ENCODE data around the gene CTXND1.

Gene CTXND1

DNA sequence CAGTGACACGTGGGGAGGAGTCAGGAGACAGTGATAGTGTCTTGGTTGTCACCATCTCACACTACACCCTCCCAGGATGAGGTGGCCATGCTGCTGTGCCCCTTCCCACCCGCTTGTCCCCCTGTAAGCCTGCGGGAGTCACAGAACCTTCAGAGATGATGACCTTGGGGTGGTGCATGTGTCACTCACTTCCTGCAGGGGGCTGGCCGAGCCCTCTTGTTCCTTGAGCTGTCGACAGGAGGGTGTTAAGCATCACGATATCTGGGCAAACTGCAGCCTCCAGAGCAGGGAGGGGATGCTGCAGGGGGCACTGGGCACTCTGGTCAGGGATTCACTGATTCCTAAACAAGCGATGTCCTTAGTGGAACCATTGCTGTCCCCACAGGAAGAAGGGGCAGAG lies 71.5 kb downstream of the CTXND1 start:
- DNase-seq, result no peak

DNA sequence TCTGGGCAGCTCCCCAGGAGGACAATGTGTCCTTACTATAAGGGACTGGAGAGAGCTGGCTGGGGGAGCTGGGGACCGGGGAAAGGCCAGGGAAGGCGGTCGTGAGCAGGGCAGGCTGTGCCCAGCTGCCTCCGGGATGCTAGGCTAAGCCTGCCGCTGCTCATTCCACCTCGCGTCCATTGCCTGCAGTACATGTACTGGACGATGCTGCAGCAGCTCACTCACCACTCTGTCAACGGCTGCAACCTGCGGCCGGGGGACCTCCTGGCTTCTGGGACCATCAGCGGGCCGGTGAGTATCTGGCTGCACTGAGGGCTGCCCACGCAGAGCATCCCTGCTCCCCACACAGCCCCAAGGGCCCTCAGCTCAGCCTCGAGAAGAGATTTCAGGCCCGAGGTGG lies 72.1 kb downstream of the CTXND1 start:
- DNase-seq, result no peak

GRCh38 chr15:80179025-80179759 lies 72.8 kb downstream of the CTXND1 start:
- DNase-seq, result no peak

GRCh38 chr15:80177156-80177555 lies 74.9 kb downstream of the CTXND1 start:
- no peak for DNase-seq

DNA sequence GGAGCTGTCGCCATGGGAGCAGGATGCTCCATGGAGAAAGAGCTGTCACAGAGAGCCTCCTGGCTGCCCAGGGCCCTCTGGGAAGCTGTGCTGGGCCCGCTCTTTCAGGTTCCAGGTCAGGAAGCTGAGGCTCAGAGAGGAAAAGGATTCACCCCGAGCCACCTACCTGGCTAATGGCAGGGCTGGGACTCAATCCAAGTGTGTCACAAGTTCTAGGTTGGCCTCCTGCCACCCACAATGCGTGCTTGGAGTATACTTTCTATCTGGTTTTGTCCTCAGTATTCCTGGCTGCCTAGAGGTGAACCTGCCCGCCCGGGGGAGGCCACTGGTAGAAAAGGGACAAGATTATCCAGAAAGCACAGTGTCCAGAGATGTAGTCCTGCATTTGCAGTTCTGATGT lies 75.6 kb downstream of the CTXND1 start:
- DNase-seq, result no peak

DNA sequence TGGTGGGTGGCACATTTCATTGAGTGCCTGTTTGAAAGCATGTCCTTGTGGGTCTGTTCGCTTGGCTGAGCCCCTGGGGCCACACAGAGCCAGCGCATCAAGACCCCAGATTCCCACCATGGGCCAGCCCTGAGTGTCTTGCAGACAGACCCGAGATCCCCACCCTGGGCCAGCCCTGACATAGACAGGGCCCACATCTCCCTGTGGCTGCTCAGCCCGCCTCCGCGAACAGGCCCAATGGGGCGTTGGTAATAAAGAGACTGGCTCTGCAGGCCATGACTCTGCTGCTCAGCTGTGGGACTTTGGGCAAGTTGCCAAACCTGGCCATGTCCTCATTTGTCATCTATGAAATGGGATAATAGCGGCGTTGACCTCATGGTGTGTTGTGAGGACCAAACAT lies 76.6 kb downstream of the CTXND1 start:
- DNase-seq, result no peak

GRCh38 chr15:80174017-80174746 lies 77.8 kb downstream of the CTXND1 start:
- DNase-seq, result no peak

GRCh38 chr15:80173022-80173759 lies 78.8 kb downstream of the CTXND1 start:
- peak; percentile 79 for DNase-seq

- DNase-seq, result no peak
These were observed 79.6 kb downstream of the CTXND1 start for GRCh38 chr15:80172401-80172800.

DNA sequence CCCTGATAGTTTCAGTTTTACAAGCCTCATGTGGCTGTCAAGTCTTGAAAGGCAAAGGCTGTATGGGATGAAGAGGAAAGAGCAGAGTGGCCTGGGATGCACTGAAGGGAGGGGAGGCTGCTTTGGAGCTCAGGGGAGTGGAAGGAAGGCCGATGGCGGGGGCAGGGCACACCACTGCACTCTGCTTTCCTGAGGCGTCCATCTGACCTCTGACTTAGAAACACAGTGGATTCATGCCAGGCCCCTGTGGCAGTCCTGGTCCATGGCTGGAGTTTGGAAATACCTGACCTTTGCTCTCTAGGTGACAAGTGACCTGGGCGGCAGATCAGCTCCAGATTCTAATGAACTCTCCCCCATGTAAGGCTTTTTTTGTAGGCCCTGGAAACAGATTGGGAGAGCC lies 80.2 kb downstream of the CTXND1 start:
- DNase-seq, result no peak

DNA sequence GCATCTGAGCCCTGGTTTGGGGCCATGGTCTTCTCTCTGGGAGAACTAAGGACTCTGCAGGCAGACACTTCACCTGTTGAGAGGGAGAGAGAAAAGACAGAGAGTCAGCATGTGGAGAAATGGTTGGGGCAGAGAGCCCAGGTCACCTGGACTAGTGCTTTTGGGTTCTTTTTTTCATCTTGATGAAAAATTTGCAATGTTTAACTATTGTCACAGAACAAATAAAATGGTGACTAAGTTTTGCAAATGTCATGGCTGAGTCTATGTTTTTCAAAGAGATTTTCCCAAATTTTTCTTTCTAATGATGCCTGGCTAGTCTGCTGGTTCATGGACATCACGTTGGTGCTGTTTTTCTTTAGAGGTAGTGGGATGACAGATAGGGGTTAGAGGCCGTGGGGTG lies 81.4 kb downstream of the CTXND1 start:
- no peak for DNase-seq

- no peak for DNase-seq
These were observed 82.2 kb downstream of the CTXND1 start for GRCh38 chr15:80169768-80170357.

- DNase-seq, result no peak
These were observed 83.6 kb downstream of the CTXND1 start for GRCh38 chr15:80168421-80168820.

GRCh38 chr15:80167936-80168335 lies 84.1 kb downstream of the CTXND1 start:
- DNase-seq, result no peak

- DNase-seq, result no peak
These were observed 88.1 kb downstream of the CTXND1 start for GRCh38 chr15:80163897-80164296.

DNA sequence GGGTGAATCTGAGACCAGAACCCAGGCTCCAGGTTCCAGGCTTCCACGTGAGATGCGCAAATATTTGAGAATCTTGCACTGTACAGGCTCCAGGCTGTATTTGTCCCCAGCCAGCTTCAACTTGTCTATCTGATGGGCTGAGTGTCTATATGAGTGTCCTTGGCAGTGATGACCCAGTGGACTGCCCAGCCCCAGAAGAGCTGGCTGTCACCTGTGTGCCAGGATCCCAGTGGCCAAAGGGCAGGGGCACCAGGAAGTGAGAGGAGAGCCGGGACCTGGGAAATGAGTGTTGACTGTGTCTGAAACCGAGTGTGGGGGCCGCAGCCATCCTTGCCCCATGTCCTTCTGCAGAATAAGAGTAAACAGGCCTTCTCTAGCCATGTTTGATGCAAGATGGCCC lies 88.8 kb downstream of the CTXND1 start:
- no peak for DNase-seq

DNA sequence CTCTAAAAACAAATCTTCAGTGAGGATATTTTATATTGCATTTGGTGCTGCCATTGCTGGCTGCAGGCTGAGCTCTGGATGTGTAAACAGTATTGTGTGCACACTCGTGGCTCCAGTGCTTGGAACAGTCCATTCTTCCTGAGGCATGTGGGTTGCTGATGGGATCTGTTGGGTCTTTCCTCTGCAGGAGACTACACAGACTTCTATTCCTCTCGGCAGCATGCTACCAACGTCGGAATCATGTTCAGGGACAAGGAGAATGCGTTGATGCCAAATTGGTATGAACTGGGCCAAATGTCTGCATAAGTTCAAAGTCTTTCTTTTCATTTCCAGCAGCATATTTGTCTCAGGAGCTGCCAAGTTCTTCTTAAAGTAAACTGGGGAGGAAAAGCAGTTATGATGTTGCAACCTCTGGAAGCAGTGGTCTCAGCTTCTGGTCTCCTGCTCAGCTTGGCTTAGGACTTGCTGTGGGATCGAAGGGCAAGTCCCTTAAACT lies 89.9 kb downstream of the CTXND1 start:
- DNase-seq, result no peak

- DNase-seq, result no peak
These were observed 90.5 kb downstream of the CTXND1 start for GRCh38 chr15:80161468-80162016.

DNA sequence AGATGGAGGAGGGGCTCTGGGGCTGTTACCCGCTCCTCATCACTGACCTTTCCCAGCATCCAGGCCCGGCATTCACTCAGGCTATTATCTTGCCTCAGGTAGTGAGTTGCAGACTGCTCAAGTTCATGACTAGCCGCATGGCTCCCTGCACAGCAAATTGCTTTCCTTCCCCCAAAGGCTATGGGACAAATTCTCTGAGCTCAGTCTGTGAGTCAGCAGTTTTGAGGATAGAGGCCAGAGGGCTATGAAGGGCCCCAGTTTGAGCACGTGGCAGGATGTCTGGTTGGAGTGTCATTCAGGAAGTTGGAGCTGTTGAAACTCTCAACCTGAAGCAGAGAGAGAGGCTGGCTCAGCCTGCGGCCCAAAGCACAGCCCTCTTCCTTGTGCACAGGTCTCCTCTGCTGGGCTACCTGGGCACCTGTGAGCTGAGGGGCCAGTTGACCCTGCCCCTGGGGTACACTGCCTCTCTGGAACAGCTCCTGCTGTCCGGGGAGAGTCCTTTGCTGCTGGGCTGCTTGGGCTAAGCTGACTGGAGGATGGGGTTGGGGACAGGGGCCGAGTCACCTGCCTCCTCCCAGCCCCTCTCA lies 91.3 kb downstream of the CTXND1 start:
- DNase-seq, result no peak

DNA sequence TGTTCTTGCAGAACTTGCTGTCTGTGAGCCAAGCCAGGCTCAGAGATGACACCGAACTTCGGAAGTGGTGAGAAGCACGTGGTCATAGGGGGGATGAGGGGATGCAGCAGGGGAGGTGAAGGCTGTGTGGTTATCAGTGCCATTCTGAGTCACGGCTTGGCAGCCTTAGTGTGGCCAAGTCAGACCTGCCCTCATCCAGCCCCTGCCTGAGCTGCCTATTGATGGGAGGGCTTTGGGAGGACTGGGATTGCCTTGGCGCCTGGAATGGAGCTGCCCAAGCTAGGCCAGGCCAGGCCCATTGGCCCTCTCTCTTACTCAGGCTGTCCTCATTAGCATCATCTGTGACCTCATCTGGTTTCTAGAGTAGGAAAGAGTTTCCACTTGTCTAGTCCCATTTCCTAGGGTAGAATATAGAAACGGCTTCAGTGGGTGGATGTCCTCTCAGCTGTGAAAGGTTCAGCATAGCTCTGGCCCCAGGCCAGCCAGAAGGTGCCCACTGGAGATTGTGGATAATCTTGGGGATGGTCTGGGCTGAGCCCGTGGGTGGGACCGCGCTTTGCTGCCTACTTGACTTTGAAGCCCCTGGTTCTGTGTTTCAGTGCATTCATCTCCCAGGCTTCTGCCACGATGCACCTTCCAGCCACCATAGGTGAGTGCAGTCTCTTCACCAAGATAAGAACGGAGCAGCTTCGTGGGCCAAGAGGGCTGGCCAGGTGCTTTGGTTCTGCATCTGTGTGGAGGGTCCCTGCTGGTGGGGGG lies 92.0 kb downstream of the CTXND1 start:
- DNase-seq, result no peak

DNA sequence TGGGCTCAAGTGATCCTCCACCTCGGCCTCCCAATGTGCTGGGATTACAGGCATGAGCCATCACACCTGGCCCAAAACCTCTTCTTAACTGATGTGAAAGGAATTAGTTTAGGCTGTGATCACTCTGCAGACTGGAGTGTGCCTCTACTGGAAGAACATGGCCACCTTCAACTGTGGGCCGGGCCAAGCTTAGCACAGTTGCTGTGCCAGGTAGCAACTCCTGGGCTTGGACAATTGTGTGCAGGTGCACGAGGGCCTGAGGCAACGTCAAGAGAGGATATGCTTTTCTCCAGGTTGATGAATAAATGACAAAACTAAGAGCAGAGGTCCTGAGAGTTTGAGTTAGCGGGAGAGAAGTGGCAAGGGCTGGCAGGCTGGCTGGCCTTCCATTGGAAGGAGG lies 92.7 kb downstream of the CTXND1 start:
- no peak for DNase-seq

DNA sequence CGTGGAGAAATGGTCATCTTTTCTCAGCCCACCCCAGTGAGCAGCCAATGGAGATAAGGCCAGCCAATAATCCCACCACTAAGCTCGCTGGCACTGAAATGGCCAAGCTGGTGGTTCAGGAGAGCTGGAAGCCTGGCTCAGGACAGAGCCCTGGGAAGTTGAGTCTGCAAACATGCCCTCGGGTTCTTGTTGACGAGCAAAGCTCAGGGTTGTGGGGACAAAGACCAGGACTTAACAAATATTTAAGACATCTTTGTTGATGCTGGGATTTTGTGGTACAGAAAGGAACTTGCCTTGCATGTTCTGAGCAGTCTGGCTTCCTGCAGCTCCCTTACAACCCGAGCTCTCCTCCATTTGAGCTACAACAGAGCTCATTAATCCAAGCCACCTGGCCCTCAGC lies 94.8 kb downstream of the CTXND1 start:
- peak; percentile 34 for DNase-seq

All from NCI-H82 (cell line).